ENCODE results near the gene PSAT1.

The PSAT1 gene

DNA sequence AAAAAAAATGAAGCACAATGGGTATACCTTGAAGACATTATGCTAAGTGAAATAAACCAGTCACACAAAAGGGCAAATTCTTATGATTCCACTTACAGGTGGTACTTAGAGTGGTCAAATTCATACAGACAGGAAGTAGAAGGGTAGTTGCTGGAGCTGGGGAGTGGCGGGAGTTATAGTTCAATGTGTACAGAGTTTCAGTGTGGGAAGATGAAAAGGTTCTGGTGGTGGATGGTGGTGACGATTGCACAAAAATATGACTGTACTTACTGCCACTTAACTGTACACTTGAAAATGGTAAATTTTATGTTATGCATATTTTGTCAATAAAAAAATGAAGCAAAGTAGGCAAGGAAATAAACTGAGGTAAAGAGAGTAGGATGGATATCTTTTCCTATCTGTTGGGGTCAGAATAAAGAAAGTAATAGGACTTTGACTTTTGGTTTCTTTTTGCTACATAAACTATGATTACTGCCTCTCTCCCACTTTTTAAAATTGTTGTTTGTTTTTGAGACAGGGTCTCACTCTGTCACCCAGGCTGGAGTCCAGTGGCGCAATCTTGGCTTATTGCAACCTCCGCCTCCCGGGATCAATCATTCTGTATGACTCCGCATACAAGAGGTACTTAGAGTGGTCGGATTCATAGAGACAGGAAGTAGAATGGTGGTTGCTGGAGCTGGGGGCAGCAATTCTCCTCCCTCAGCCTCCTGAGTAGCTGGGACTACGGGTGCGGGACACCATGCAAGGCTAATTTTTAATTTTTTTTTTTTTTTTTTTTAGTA, 4.0 kb upstream of the PSAT1 start:
- DNase-seq (ENCODE audit: low spot score): no peak

DNA sequence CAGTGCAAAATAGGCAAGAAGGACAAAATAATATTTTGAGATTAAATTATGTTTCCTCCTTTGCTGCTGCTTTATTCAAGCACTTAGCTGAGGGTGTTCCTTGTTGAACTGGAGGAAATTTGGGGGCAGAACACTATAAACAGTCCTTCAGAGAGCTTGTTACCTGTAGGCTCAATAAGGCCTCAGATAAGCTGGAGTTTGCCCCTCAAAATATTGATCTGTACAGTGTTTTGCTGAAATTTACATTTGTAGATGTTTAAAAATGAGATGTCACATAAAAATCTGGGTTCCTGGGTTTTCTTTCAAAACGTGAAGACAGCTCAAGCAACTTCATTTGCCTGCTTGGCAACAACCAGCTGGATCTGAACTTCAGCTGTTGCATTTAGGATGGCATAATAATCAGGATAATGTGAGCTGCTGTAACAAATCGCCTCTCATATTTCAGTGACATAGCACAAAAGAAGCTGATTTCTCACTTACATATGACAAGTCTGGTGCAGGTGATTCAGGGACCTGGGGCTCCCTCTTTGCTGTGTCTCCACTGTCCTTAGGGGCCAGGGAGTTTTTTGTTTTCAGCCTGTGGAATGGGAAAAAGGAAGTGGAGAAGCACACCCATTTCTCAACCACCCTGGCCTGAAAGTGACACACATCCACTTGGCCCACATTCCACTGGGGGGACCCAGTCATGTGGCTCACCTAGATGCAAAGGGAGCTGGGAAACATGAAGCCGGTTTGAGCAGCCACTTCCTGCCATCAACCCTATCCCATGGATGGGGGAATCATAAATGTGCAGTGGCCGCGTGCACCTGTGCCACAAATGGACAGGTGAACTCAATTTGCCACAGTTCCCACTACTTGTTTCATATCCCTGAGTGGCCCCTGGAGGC, 2.4 kb upstream of the PSAT1 start:
- DNase-seq (ENCODE audit: low spot score): no peak

DNA sequence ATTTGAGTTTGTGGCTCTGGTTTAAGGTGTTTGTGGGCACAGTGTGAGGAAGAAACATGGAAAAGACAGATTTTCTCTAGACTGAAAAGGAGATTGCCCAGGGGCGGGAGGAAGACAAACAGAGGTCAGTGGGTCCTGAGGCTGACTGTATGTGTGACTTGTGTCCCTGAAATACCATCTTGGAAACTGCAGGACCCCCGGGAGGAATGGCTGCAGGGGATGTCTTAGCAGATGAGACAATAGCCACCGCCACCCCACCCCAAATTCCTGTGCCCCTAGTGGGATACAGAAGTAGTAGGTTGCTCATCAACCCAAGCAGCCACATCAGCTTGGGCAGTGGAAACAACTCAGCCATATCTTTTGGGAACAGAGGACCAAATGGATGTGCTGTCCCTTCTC, 1.7 kb upstream of the PSAT1 start:
- no peak for DNase-seq (ENCODE audit: low spot score)

DNA sequence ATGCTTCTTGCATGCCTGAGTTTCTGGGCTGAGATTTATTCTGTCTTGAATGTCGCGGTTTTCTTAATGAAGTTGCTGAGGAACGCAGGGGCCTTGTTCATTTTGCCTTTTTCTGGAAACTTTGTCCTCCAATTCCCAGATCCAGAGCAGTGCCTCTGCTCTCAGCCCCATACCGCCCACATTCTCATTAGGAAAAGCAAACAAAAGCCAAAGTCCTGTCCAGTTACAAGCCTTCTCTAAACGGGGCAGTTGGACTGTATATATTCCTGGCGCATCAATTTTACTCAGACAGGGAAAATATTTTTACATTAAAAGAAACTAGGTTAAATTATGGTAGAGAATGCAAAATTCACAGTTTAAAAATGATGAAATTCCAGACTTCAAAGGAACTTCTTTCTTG, 1.2 kb upstream of the PSAT1 start:
- no peak for DNase-seq (ENCODE audit: low spot score)

DNA sequence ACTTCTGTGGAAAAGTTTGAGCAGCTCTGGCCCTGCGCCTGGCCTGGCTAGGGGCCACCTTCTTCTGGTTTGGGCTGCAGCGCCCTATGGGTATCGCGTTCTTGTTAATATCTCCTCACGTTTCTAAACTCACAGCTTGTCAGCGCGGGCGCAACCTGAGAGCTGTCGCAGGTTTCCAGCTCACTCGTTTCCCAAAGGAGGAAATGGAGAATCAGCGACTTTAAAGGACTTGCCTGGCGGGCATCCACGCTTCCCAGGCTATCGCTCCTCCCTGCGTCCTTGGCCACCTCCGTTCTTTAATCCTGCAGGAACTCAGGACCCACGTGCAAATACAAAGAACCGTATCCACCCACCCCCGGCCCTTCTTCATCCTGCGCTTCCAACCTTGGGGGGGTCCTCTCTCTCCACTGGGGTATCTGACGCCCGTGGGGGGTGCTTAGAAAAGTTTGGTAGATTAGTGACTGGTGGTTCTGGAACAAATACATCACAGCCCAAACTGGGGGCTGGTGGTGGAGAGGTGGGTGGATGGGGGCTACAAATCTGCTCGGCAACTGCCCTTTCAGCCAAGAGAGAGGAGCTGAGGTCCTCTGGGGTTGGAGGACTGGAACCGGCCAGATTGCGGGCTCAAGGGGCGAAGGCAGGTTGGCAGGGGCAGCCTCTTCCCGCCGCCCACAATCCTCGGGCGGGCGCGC, 578 bp upstream of the PSAT1 start:
- peak; percentile 47 for DNase-seq (ENCODE audit: low spot score)

DNA sequence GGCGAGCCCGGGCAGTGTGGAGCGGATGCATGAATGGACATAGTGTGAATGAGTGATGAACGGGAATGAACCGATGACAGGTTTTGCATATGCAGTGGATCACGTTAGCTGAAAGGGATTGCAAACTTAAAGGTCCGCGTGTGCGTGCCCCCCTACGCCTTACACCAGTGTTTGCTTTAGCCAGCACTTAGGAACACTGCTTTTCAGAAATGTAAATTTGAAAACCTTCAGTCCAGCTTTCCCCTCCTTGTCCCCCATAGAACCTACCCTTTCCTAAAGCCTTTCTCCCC, 692 bp downstream of the PSAT1 start:
- no peak for DNase-seq (ENCODE audit: low spot score)

DNA sequence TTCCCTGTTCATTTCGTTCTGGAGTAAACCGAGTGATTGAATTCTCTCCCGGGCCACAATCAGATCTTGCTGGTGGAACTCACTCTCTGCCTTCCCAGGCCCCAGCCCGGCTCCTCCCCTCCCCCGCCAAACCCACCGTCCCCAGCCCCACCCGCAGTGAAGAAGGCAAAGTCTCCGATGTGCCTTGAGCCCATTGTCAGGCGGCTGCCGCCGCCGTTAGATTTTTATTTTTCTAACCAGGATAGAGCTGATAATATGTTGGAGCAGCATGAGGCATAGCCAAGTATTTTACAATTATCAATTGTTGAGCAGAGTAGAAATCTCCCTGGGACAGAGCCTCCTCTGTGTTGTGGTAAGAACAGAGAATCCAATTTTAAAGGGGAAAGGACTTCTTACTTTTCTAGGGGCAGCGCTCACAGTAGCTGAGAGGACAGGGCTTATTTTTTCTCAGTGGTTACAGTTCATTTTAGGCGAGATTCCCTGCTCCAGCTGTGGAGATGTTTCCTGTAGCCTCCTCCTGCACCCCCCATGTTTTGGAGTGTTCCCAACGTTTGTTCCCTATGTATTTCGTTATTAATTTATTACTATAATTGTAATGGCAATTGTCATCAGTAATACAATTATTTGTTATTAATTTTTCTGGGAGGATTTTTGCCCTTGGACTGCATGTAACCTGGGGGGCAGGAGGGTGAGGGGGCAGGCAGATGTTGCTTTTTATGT, 1.3 kb downstream of the PSAT1 start:
- no peak for DNase-seq (ENCODE audit: low spot score)

DNA sequence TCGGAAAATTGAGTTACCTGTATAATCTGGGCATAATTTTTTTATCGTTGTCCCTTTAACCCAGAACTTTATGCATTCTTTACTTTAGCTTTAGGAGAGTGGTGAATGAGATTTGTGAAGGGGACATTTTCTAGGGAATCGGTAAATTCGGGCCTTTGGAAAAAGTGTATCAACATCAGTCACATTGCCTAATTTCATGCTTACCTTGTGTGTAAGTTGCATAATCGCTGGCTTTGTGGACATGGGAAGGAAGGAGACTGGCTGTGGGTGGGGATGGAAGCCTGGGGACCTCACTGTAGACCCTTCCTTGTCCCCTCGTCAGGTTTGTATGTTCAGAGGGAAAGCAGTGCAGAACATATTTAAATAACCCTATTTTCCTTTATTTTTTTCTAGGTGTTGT, 3.3 kb downstream of the PSAT1 start:
- DNase-seq (ENCODE audit: low spot score): no peak

DNA sequence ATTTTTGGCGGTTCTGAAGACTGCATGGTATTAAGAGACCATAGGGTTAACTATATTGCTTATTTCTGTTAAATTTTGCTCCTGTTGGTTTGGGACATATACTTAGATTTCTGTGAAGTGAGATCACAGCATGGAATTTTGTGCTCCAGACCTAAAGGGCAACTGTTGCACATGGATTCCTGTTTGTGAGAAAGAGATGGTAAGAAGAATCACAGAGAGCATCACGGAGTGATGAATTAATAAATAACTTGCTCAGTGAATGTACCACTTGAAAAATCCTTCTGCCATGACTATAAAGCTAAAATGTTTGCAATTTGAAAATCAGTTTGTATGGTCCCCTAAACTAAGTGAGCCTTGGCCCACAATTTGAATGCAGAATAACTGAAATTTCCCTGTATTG, 4.5 kb downstream of the PSAT1 start:
- DNase-seq (ENCODE audit: low spot score): no peak

DNA sequence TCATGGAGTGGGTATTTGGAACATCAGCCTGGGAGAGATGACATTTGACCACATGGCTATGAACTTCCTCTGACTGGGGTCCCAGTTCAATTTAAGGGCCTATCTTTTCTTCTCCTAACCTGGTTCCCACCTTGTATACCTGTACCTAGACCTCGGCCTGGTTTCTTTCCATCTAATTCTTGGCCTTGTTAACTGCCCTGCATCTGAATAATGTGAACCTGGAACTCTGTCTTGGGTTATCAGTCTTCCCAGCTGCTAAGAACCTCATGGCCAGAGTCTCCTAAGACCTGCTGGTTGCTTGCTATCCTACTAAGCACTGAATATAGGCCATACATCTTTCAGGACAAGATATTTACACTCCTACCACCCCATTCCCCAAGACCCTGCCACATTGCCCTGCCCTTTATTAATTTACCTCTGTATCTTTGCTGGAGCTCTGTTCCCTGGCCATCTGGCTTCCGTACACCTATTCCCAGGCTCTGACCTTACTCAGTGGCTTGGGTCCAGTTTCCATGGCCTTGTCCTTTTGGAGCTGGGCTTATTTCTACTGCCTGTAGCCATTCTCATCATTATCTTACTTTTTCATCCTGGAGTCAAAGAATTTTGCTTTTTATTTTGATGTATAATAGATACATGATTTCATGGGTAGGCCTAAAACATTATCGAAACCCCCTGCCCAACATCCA, 6.6 kb downstream of the PSAT1 start:
- no peak for DNase-seq (ENCODE audit: low spot score)

DNA sequence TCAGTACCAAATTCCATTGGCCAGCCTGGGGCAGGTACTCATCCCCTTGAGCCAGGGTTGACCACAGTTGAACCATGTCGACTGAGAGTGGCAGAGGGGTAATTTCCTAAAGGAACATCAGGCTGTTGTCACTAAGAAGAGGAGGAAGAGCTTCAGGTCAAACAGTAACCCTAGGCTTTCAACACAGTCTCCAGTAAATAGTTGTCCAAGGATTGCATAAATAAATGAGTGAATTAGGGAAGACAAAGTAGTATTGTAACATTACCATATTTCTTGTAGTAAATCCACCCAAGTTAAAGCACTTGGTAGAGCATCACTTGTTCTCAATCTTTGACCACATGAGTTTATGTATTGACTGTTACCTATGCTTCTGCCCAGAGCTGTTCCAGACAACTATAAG, 7.4 kb downstream of the PSAT1 start:
- DNase-seq (ENCODE audit: low spot score): no peak

DNA sequence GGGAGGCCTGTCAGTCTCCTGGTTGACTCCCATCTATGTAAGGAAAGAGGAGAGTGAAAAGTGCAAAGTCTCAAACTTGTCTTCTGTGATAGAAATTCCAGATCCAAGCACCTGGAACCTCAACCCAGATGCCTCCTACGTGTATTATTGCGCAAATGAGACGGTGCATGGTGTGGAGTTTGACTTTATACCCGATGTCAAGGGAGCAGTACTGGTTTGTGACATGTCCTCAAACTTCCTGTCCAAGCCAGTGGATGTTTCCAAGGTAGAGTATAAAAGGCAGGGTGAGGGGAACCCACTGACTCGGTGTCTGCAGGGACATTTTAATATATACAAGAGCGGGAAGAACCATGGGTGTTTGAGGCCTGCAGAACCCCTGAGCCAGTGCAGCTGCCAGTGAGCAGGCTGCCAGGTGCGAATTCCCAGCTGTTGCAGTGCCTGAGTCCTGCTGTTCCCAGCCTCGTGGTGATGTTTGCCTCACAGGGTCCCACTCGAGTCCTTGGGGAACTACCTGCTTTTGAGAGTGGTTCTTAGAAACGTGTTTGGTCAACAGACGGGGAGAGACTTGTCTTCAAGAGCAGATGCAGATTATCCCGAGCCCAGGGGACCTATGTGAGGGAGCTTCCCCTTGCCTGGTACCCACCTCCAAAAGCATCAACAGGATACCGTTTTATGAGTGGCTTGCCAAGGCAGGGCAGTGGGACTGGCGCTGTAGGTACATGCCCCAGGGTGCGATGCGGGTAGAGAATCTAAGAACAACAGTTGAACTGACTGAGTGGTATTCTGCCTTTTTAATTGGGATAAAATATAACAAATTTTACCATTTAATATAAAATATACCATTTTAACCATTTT, 9.5 kb downstream of the PSAT1 start:
- DNase-seq (ENCODE audit: low spot score): no peak

DNA sequence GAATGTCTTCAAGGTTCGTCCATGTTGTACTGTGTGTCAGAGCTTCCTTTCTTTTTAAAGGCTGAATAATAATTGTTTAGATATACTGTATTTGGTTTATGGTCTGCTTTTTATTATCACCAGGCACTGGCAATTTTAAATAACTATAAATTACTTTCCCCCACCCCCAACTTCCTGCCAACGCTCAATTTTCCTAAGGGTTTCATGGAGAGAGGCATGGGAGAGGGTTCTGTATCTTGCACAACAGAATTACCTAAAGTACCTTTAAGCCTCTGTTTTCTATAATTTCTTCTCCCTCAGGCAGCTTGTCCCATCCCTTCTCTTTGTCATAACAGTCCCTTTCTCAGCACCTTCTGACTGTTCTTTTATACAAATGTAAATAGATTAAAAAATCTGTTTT, 10.4 kb downstream of the PSAT1 start:
- DNase-seq (ENCODE audit: low spot score): no peak

DNA sequence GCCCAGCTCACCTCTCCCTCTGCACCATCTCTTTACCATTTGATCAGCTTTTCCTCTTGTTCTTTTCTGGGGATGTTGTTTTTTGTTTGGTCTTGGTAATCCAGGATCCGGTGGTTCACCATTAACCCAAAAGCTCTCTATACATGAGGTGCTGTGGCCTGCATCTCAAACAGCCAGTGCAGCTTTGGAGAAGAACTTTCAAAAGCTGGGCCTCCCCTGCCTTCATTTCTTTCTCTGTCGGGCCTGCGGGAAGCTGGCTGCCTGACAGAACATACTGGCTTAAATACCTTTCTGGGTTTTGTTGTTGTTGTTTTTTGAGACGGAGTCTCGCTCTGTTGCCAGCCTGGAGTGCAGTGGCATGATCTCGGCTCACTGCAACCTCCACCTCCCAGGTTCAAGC, 12.1 kb downstream of the PSAT1 start:
- DNase-seq (ENCODE audit: low spot score): no peak

DNA sequence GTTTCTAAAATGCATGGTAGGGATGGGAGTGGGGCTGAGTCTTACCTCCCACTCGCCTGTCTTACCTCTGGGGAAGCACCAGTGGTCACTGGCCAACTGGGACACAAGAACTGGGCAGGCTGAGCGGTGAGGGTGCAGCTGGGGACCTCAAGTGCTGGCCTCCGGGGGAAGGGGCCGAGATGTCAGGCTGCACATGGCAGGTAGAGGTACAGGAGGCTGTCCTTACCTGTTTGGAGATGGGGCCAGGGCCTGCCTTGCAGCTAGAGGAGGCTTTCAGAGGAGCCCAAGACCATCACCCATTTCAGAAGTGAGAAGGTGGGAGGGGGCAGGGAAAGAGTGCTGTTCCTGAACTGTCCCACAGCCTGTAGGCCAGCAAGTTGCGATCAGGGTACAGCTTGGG, 14.2 kb downstream of the PSAT1 start:
- DNase-seq (ENCODE audit: low spot score): no peak

DNA sequence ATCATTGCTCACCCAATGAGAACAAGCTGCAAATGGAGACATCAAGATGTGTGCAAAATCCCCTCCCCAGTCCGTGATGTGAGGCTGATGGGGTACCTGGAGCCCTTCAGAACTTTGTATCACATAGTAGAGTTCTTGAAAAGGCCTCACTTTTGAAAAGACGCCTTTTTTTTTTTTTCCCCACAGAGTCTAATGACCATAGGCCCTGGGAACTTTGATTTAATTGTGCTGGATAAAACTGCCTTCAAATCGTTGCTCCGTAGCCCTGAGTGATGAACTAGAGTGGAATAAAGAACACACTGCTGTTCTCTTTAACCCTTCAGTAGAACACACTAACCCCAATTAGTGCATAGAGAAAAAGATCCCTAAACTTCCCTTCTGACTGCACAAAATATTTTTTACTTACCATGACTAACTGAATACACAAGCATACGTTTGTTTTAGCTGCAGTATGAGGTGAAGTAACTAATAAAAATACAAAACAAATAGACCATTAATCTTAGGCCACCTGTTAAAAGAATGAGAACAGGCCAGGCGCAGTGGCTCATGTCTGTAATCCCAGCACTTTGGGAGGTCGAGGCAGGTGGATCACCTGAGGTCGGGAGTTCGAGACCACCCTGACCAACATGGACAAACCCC, 15.1 kb downstream of the PSAT1 start:
- no peak for DNase-seq (ENCODE audit: low spot score)

DNA sequence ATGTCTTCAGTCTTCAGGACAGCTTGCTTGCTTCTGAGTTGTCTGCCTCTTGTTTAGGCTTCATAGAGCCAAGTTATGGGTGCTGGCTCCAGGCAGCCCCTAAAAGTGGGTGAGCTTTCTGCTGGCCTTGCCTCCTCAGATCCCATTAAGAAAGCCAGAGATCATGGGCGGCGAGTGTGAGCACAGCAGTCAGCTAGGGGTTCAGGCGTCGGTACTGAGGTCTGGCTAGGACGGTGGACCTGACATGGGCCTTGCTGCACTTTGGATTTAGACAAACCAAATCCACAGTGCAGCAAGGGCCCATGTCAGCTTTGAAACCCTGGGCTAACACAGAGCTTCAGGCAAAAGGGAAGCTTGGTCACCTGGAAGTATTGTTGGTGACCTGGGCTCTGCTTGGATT, 17.6 kb downstream of the PSAT1 start:
- no peak for DNase-seq (ENCODE audit: low spot score)

DNA sequence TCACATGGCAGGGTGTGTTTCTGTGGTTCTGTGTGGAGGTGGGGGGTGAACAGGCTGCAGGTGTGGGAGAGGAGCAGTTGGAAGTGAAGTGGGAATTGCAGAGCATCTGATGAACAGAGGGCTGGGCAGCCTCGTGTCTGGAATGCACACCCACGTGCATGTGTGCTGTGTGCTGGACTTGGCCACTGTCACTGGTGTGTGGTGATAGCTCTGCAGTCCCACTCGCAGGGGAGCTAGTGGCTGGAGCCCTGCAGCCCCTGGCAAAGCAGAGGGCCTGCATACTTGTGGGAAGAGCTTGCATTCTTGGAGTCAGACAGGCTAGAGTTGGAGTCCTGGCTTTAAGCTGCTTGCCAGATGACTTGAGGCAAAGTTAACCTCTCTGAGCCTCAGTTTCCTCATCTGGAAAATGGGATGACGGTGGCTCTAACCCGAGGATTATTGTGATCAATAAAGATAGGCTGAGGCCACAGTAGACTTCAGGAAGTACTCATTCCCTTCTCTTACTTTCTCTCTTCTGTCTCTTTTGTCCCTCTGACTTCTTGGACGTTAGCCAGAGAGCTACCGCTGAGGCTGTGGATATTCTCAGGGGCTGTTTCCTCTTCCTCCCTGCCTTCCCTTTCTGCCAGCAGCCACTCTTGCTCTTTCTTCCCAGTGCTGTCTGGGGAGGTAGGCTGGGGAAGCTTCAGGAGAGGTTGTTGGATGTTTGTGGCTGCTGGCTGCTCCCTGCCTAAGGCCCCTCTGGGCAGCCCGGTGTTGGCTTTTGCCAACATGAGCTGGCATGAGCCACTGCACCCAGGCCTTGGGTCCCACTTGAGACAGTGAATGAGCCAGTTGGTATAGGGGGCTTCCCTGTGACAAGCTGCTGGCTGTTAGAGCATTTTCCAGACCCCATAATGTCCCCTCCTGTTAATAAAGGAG, 18.3 kb downstream of the PSAT1 start:
- DNase-seq (ENCODE audit: low spot score): no peak

DNA sequence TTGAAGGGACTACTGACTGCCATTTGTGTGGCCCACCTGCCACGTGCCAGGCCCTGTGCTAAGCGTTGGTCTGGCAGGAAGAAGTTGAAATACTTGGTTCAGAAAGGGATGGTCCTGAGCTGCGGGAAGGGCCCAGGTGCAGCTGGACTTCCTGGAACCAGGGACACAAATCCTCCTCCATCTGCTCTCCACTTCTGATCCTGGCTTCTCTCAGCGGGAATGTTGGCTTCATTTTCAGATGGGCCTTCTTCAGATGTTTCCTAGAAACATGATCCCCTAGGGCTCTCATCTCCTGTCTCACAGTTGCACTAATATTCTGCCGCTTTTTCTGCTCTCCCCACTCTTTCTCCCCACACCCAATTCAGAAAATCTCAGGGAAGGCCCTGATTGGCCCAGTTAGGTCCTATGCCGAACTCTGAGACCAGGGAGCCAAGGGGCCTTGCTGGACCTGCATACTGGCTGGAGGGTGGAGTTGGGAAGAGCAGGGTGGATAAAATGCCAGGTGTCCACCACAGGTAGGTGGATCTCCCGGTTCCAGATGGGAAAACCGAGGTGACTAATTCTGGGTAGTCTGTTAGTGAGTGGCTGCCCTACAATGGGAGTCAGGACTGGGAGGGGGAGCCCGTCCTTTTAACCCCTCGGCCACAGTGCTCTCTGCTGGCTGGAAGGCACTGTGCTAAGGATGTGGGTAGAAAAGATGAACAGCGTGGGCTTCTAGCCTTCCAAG, 19.4 kb downstream of the PSAT1 start:
- no peak for DNase-seq (ENCODE audit: low spot score)
